Naive thymus-derived CD4-positive, alpha-beta T cell (primary cell): ENCODE measurements around the gene RAVER2. TPM values are rescaled to one million over a fixed set of nuclear protein-coding genes. Genes with fewer than 3 reads are reported as not detected.

ENCODE experiments used
- ATAC-seq: fragments of 150-1000 bp; cut with Tn5 transposase; 2 replicates; pipeline ENCODE4 v1.10.0; 2021; ENCODE audit warnings: mild to moderate bottlenecking, moderate library complexity
- CTCF ChIA-PET: fragments of 350-600 bp; sonication (Branson Sonifier 250); formaldehyde crosslinking; loops from one replicate; lab custom pipeline; 2021; ENCODE audit warnings: antibody characterized with exemption; lab: Charles Lee
- POLR2A ChIA-PET: fragments of 350-600 bp; sonication (Branson Sonifier 250); formaldehyde crosslinking; loops from one replicate; lab custom pipeline; 2021; ENCODE audit warnings: antibody characterized with exemption, inconsistent platforms; lab: Charles Lee
- DNase-seq, 9 donors: peaks; one replicate each; pipeline versions ENCODE4 v3.0.0 to v3.0.0-alpha.2; 2020 to 2022; ENCODE audit warnings: mixed read lengths in 1 of 9
- H3K27ac ChIP-seq: one replicate; pipeline ENCODE4 v1.7.0; 2013; ENCODE audit warnings: mild to moderate bottlenecking, low read depth, low read length, moderate library complexity
- H3K27me3 ChIP-seq, 2 donors: one replicate each; pipeline ENCODE4 v1.7.0; 2013; ENCODE audit warnings: low read length in 2 of 2, mild to moderate bottlenecking in 2 of 2, moderate library complexity in 2 of 2; ENCODE audit not compliant: control insufficient read depth in 2 of 2, insufficient read depth in 2 of 2
- H3K36me3 ChIP-seq, 3 experiments: 1 replicate in 2 of 3; 2 replicates in 1 of 3; pipeline ENCODE4 v1.7.0; 2013; ENCODE audit warnings: low read length in 3 of 3, mild to moderate bottlenecking in 3 of 3, moderate library complexity in 1 of 3; ENCODE audit not compliant: insufficient read depth in 3 of 3, control insufficient read depth in 2 of 3
- H3K4me1 ChIP-seq, 2 donors: one replicate each; pipeline ENCODE4 v1.7.0; 2013; ENCODE audit warnings: low read length in 2 of 2, mild to moderate bottlenecking in 2 of 2, moderate library complexity in 1 of 2; ENCODE audit not compliant: control insufficient read depth in 2 of 2, insufficient read depth in 2 of 2
- H3K4me3 ChIP-seq: 2 replicates; pipeline ENCODE4 v1.7.0; 2013; ENCODE audit warnings: mild to moderate bottlenecking, low read length
- H3K9me3 ChIP-seq, 3 experiments: 1 replicate in 2 of 3; 2 replicates in 1 of 3; pipeline ENCODE4 v1.7.0; 2013; ENCODE audit warnings: low read length in 3 of 3; ENCODE audit not compliant: control insufficient read depth in 2 of 3
- H3K27ac Mint-ChIP-seq, 9 donors: one replicate each; pipeline ENCODE4 v1.8.0; 2020 to 2022; ENCODE audit warnings: mixed read lengths in 9 of 9, mild to moderate bottlenecking in 8 of 9, moderate library complexity in 5 of 9, inconsistent platforms in 2 of 9
- H3K27me3 Mint-ChIP-seq, 5 donors: one replicate each; pipeline ENCODE4 v1.8.0; 2021 to 2022; ENCODE audit warnings: mixed read lengths in 5 of 5, mild to moderate bottlenecking in 1 of 5
- H3K36me3 Mint-ChIP-seq, 5 donors: one replicate each; pipeline ENCODE4 v1.8.0; 2020 to 2022; ENCODE audit warnings: mixed read lengths in 5 of 5, mild to moderate bottlenecking in 3 of 5, inconsistent platforms in 1 of 5
- H3K4me1 Mint-ChIP-seq, 7 donors: one replicate each; pipeline ENCODE4 v1.8.0; 2020 to 2022; ENCODE audit warnings: mixed read lengths in 7 of 7, mild to moderate bottlenecking in 3 of 7, inconsistent platforms in 1 of 7
- H3K4me3 Mint-ChIP-seq, 10 donors: one replicate each; pipeline ENCODE4 v1.8.0; 2020 to 2022; ENCODE audit warnings: mild to moderate bottlenecking in 10 of 10, mixed read lengths in 10 of 10, moderate library complexity in 6 of 10, inconsistent platforms in 2 of 10
- H3K9me3 Mint-ChIP-seq, 11 donors: one replicate each; pipeline ENCODE4 v1.8.0; 2020 to 2022; ENCODE audit warnings: mixed read lengths in 11 of 11, mild to moderate bottlenecking in 4 of 11, inconsistent platforms in 1 of 11, moderate library complexity in 1 of 11
- intact Hi-C, 2 donors: fragments of 100-400 bp; cut with micrococcal nuclease; formaldehyde crosslinking; loops; one replicate each; pipeline ENCODE4 v1.15.1; 2023
- polyA plus RNA-seq, 2 donors: library from polyadenylated mRNA; unstranded; fragments of 300-500 nt; fragmentation: Illumina TruSeq; gene quantifications; one replicate each; pipeline ENCODE4 v1.2.3, GENCODE V29; 2021
- total RNA-seq, 6 experiments: library from RNA in 5 of 6; stranded (reverse) in 5 of 6; gene quantifications; 1 replicate in 5 of 6; 2 replicates in 1 of 6; pipeline ENCODE4 v1.2.3 and lab custom pipeline; 2021 to 2026

RAVER2 gene
- total and polyA plus RNA-seq, 7 experiments from 2014 or later, result 0.29 to 1.9 (median 0.93) TPM

GRCh38 chr1:64703600-64703999 lies 41.3 kb upstream of the RAVER2 start:
- Mint-ChIP-seq H3K36me3 (peaks cover 0 to 7% (median 0%) of the 10 kb centered on the region in 5 donors), H3K4me3 (no peak overlapping the region), H3K9me3 (peaks cover 0 to 7% (median 0%) of the 10 kb centered on the region in 11 donors), H3K27me3 (peaks cover 0 to 17% (median 11%) of the 10 kb centered on the region in 5 donors), H3K4me1 (peaks cover 0 to 2% (median 0%) of the 10 kb centered on the region in 7 donors), H3K27ac (no peak overlapping the region)
- ChIA-PET CTCF (interaction anchor here (0.6 kb wide), 1 partner anchor 58 kb away, joined by 3 read pairs; no protein-coding TSS in a partner anchor), POLR2A (no interaction called here)
- Histone ChIP-seq H3K27ac (no peak overlapping the region), H3K27me3 (no peaks in the 10 kb centered on the region), H3K4me3 (no peak overlapping the region), H3K4me1 (no peaks in the 10 kb centered on the region), H3K9me3 (no peaks in the 10 kb centered on the region), H3K36me3 (no peaks in the 10 kb centered on the region)
- ATAC-seq, result no peak
- intact Hi-C loops, result no loop called here
- no peak for DNase-seq

GRCh38 chr1:64705591-64705990 lies 39.3 kb upstream of the RAVER2 start:
- no peaks in the 10 kb centered on the region for H3K27me3 ChIP-seq
- H3K9me3 ChIP-seq, result no peaks in the 10 kb centered on the region
- no peaks in the 10 kb centered on the region for H3K36me3 ChIP-seq
- DNase-seq (no peak), ATAC-seq (no peak)
- peaks cover 0 to 2% (median 0%) of the 10 kb centered on the region in 7 donors for H3K4me1 Mint-ChIP-seq
- H3K36me3 Mint-ChIP-seq, result no peaks in the 10 kb centered on the region
- H3K9me3 Mint-ChIP-seq, result peaks cover 0 to 7% (median 0%) of the 10 kb centered on the region in 11 donors
- intact Hi-C loops, result no loop called here
- no peak overlapping the region for H3K4me3 Mint-ChIP-seq
- POLR2A ChIA-PET, result no interaction called here
- CTCF ChIA-PET, result no interaction called here
- no peak overlapping the region for H3K4me3 ChIP-seq
- H3K27ac ChIP-seq, result no peak overlapping the region
- no peak overlapping the region for H3K27ac Mint-ChIP-seq
- H3K27me3 Mint-ChIP-seq, result peaks cover 0 to 16% (median 11%) of the 10 kb centered on the region in 5 donors
- H3K4me1 ChIP-seq, result no peaks in the 10 kb centered on the region

- ATAC-seq, result no peak
- no peak for DNase-seq
- Mint-ChIP-seq H3K27ac (no peak overlapping the region), H3K4me3 (no peak overlapping the region), H3K4me1 (peaks cover 0 to 2% (median 0%) of the 10 kb centered on the region in 7 donors), H3K36me3 (no peaks in the 10 kb centered on the region), H3K9me3 (no peaks in the 10 kb centered on the region), H3K27me3 (peaks cover 0 to 16% (median 0%) of the 10 kb centered on the region in 5 donors)
- Histone ChIP-seq H3K4me1 (no peaks in the 10 kb centered on the region), H3K4me3 (no peak overlapping the region), H3K9me3 (no peaks in the 10 kb centered on the region), H3K27me3 (no peaks in the 10 kb centered on the region), H3K27ac (no peak overlapping the region), H3K36me3 (no peaks in the 10 kb centered on the region)
- CTCF ChIA-PET, result no interaction called here
- POLR2A ChIA-PET, result no interaction called here
- intact Hi-C loops, result no loop called here
These were observed 33.6 kb upstream of the RAVER2 start for GRCh38 chr1:64711266-64711665.

- peaks cover 0 to 3% (median 0%) of the 10 kb centered on the region in 11 donors for H3K9me3 Mint-ChIP-seq
- Histone ChIP-seq H3K36me3 (no peaks in the 10 kb centered on the region), H3K9me3 (no peaks in the 10 kb centered on the region), H3K4me3 (no peak overlapping the region), H3K4me1 (no peaks in the 10 kb centered on the region), H3K27ac (no peak overlapping the region), H3K27me3 (no peaks in the 10 kb centered on the region)
- ChIA-PET CTCF (no interaction called here), POLR2A (interaction anchor here (0.6 kb wide), 1 partner anchor 452 kb away, joined by 3 read pairs; no protein-coding TSS in a partner anchor)
- no peak overlapping the region for H3K4me3 Mint-ChIP-seq
- no peak overlapping the region for H3K27ac Mint-ChIP-seq
- DNase-seq, result no peak
- H3K36me3 Mint-ChIP-seq, result no peaks in the 10 kb centered on the region
- peaks cover 0 to 16% (median 2%) of the 10 kb centered on the region in 5 donors for H3K27me3 Mint-ChIP-seq
- H3K4me1 Mint-ChIP-seq, result peaks cover 0 to 2% (median 0%) of the 10 kb centered on the region in 7 donors
- no peak for ATAC-seq
- intact Hi-C loops, result no loop called here
These were observed 32.8 kb upstream of the RAVER2 start for GRCh38 chr1:64712049-64712448.

GRCh38 chr1:64715186-64715585 lies 29.7 kb upstream of the RAVER2 start:
- CTCF ChIA-PET, result interaction anchor here (0.6 to 1.4 kb wide), 2 partner anchors 14 to 386 kb away, joined by 3 read pairs; no protein-coding TSS in a partner anchor

GRCh38 chr1:64721135-64721534 lies 23.7 kb upstream of the RAVER2 start:
- ChIA-PET CTCF (no interaction called here), POLR2A (no interaction called here)
- H3K27ac ChIP-seq, result no peak overlapping the region
- H3K9me3 ChIP-seq, result peaks cover 0 to 4% (median 0%) of the 10 kb centered on the region in 3 experiments
- Mint-ChIP-seq H3K9me3 (peaks cover 0 to 21% (median 8%) of the 10 kb centered on the region in 11 donors), H3K27ac (no peak overlapping the region), H3K36me3 (peaks cover 0 to 7% (median 6%) of the 10 kb centered on the region in 5 donors), H3K4me1 (no peaks in the 10 kb centered on the region), H3K27me3 (peaks cover 27 to 41% (median 34%) of the 10 kb centered on the region in 5 donors), H3K4me3 (no peak overlapping the region)
- no peak overlapping the region for H3K4me3 ChIP-seq
- no peaks in the 10 kb centered on the region for H3K36me3 ChIP-seq
- H3K27me3 ChIP-seq, result no peaks in the 10 kb centered on the region
- ATAC-seq (no peak), DNase-seq (no peak)
- intact Hi-C loops, result no loop called here
- H3K4me1 ChIP-seq, result no peaks in the 10 kb centered on the region

More at GRCh38 chr1:64715186-64715585, 29.7 kb upstream of the RAVER2 start:
- Mint-ChIP-seq H3K36me3 (peaks cover 0 to 7% (median 6%) of the 10 kb centered on the region in 5 donors), H3K27me3 (peaks cover 3 to 17% (median 13%) of the 10 kb centered on the region in 5 donors), H3K4me3 (no peak overlapping the region), H3K27ac (no peak overlapping the region), H3K4me1 (peaks cover 0 to 2% (median 0%) of the 10 kb centered on the region in 7 donors), H3K9me3 (peaks cover 0 to 21% (median 8%) of the 10 kb centered on the region in 11 donors)
- H3K27ac ChIP-seq, result no peak overlapping the region
- no peaks in the 10 kb centered on the region for H3K27me3 ChIP-seq
- POLR2A ChIA-PET, result no interaction called here
- H3K9me3 ChIP-seq, result peaks cover 0 to 4% (median 0%) of the 10 kb centered on the region in 3 experiments
- ATAC-seq (no peak), DNase-seq (no peak)
- no peak overlapping the region for H3K4me3 ChIP-seq
- intact Hi-C loops, result no loop called here
- H3K4me1 ChIP-seq, result no peaks in the 10 kb centered on the region
- no peaks in the 10 kb centered on the region for H3K36me3 ChIP-seq
